HepG2 (cell line): ENCODE results near the gene CDC42BPG. TPM values are rescaled to one million over a fixed set of nuclear protein-coding genes. Genes with fewer than 3 reads are reported as not detected.

Source experiments
- ATM ChIP-seq: fragments of 450-650 bp; IDR thresholded peaks from 2 replicates; pipeline ENCODE4 v1.7.1; 2017; ENCODE audit warnings: mild to moderate bottlenecking, borderline replicate concordance
- CREB3 ChIP-seq: sonication (generic); formaldehyde crosslinking; IDR thresholded peaks from 2 replicates; pipeline ENCODE4 v1.5.0; 2020; ENCODE audit warnings: missing genetic modification reagents
- GMEB1 ChIP-seq: sonication (generic); formaldehyde crosslinking; IDR thresholded peaks from 2 replicates; pipeline ENCODE4 v1.5.1; 2020; ENCODE audit warnings: missing genetic modification reagents, mild to moderate bottlenecking, borderline replicate concordance
- GTF2F1 ChIP-seq: fragments of 150-350 bp; IDR thresholded peaks from 2 replicates; pipeline ENCODE4 v1.6.1; 2014; ENCODE audit warnings: low read length
- KAT2B ChIP-seq: fragments of 150-350 bp; IDR thresholded peaks from 2 replicates; pipeline ENCODE4 v1.6.1; 2014; ENCODE audit warnings: low read depth, low read length, borderline replicate concordance
- KDM2A ChIP-seq: sonication (generic); formaldehyde crosslinking; IDR thresholded peaks from 2 replicates; pipeline ENCODE4 v1.4.0; 2020; ENCODE audit warnings: low read depth, missing genetic modification reagents, borderline replicate concordance
- MAF1 ChIP-seq: sonication (generic); formaldehyde crosslinking; IDR thresholded peaks from 2 replicates; pipeline ENCODE4 v1.5.0; 2020; ENCODE audit warnings: missing genetic modification reagents, borderline replicate concordance
- MLXIP ChIP-seq: sonication (generic); formaldehyde crosslinking; IDR thresholded peaks from 2 replicates; pipeline ENCODE4 v1.9.0; 2021; ENCODE audit warnings: missing genetic modification reagents, borderline replicate concordance
- MNT ChIP-seq: fragments of 450-650 bp; IDR thresholded peaks from 2 replicates; pipeline ENCODE4 v1.6.1; 2016
- NFE2L1 ChIP-seq: sonication (generic); formaldehyde crosslinking; IDR thresholded peaks from 2 replicates; pipeline ENCODE4 v1.4.0; 2020; ENCODE audit warnings: missing genetic modification reagents, mild to moderate bottlenecking, borderline replicate concordance
- PHB2 ChIP-seq: fragments of 450-650 bp; IDR thresholded peaks from 2 replicates; pipeline ENCODE4 v1.6.1; 2018; ENCODE audit not compliant: partially characterized antibody
- RAD51 ChIP-seq: fragments of 450-650 bp; IDR thresholded peaks from 2 replicates; pipeline ENCODE4 v1.6.1; 2016; ENCODE audit warnings: borderline replicate concordance
- RXRA ChIP-seq: sonication (generic); formaldehyde crosslinking; IDR thresholded peaks from 2 replicates; pipeline ENCODE4 v1.5.1; 2020; ENCODE audit warnings: missing genetic modification reagents
- TAF1 ChIP-seq: sonication (generic); formaldehyde crosslinking; IDR thresholded peaks from 2 replicates; pipeline ENCODE4 v1.4.0; 2020; ENCODE audit warnings: missing genetic modification reagents
- ZNF34 ChIP-seq: sonication (generic); formaldehyde crosslinking; IDR thresholded peaks from 2 replicates; pipeline ENCODE4 v1.4.0; 2020; ENCODE audit warnings: mild to moderate bottlenecking, missing genetic modification reagents, borderline replicate concordance
- ZNF724P ChIP-seq: sonication (generic); formaldehyde crosslinking; IDR thresholded peaks from 2 replicates; pipeline ENCODE4 v1.8.0; 2022; ENCODE audit warnings: missing genetic modification reagents, borderline replicate concordance
- ZNF780A ChIP-seq: sonication (generic); formaldehyde crosslinking; IDR thresholded peaks from 2 replicates; pipeline ENCODE4 v1.8.0; 2022; ENCODE audit warnings: mild to moderate bottlenecking, missing genetic modification reagents, moderate library complexity
- ZNF788 ChIP-seq: sonication (generic); formaldehyde crosslinking; IDR thresholded peaks from 2 replicates; pipeline ENCODE4 v1.5.0; 2020; ENCODE audit warnings: mild to moderate bottlenecking, missing genetic modification reagents, borderline replicate concordance
- ZNF790 ChIP-seq: sonication (generic); formaldehyde crosslinking; IDR thresholded peaks from 2 replicates; pipeline ENCODE4 v1.8.0; 2022; ENCODE audit warnings: missing genetic modification reagents, mild to moderate bottlenecking, borderline replicate concordance
- polyA plus RNA-seq, 8 experiments: library from polyadenylated mRNA; depleted of rRNA in 3 of 8; stranded (reverse) in 7 of 8; unstranded in 1 of 8; fragments of >200 nt; fragmentation: Illumina TruSeq in 4 of 8; extraction: Trizol in 4 of 8; gene quantifications; 2 replicates each; pipeline versions ENCODE4 v1.2.1 to v1.2.3, GENCODE V29; 2011 to 2016; ENCODE audit warnings: low read depth in 4 of 8, missing spikeins in 1 of 8, mixed read lengths in 1 of 8; ENCODE audit not compliant: insufficient read depth in 1 of 8
- total RNA-seq, 5 experiments: library from RNA; depleted of rRNA; stranded (reverse); fragments of >200 nt; fragmentation: Illumina TruSeq; extraction: Trizol; gene quantifications; 2 replicates each; pipeline ENCODE4 v1.2.3, GENCODE V29; 2016; ENCODE audit warnings: low read depth in 1 of 5

CDC42BPG gene
- total and polyA plus RNA-seq, 2 of the 13 experiments (the other 11 are each of a cell fraction or from before 2014, with no cell fraction given), result 0.55 to 1.4 TPM

- TF ChIP-seq ZNF788 (CRISPR knock-in tag), result no peak; the same call in 1 of the 2 replicates
- no peak for TF ChIP-seq ZNF724P (CRISPR knock-in tag)
- TF ChIP-seq ZNF34 (CRISPR knock-in tag), result no peak
- TF ChIP-seq MAF1 (CRISPR knock-in tag), result no peak
- no peak for TF ChIP-seq ATM
- peak; percentile 96 for TF ChIP-seq KDM2A (CRISPR knock-in tag)
- no peak for TF ChIP-seq GTF2F1
- no peak for TF ChIP-seq RAD51
- no peak for TF ChIP-seq TAF1 (CRISPR knock-in tag)
- TF ChIP-seq KAT2B, result no peak
- no peak for TF ChIP-seq PHB2
- no peak for TF ChIP-seq NFE2L1 (CRISPR knock-in tag)
- peak; percentile 53; the same call in 1 of the 2 replicates for TF ChIP-seq GMEB1
- TF ChIP-seq ZNF780A (CRISPR knock-in tag), result no peak
- TF ChIP-seq ZNF790, result no peak
- TF ChIP-seq MNT, result no peak
- no peak for TF ChIP-seq MLXIP (CRISPR knock-in tag)
- 0 out of 2 replicates have a peak, but pooled peaks have one; percentile 68 for TF ChIP-seq RXRA (CRISPR knock-in tag)
- no peak for TF ChIP-seq CREB3 (CRISPR knock-in tag)
These were observed 43.4 kb upstream of the CDC42BPG start (continued) for GRCh38 chr11:64887757-64888405.
